OCI-LY7 (cell line): Measurements from ENCODE around the gene MRGPRX3. TPM values are rescaled to one million over a fixed set of nuclear protein-coding genes. Genes with fewer than 3 reads are reported as not detected.
A peak's percentile ranks its signal among the peaks of the same experiment; 100 is the strongest.

Experiments
- Bru-seq: library from RNA; stranded (reverse); fragments of 400-500 nt; gene quantifications from one replicate; lab custom pipeline; 2021; lab: Mats Ljungman, UMichigan
- BruChase-seq, 2 experiments: library from RNA; stranded (reverse); fragments of 400-500 nt; gene quantifications; one replicate each; lab custom pipeline; 2021; lab: Mats Ljungman, UMichigan
- BruUV-seq: library from RNA; stranded (reverse); fragments of 400-500 nt; replicated peaks from 2 replicates; lab custom pipeline; 2021; lab: Mats Ljungman, UMichigan
- CTCF ChIA-PET: fragments of 300-600 bp; sonication (Branson Sonifier 250); formaldehyde crosslinking; loops from one replicate; lab custom pipeline; 2022; ENCODE audit warnings: antibody characterized with exemption; ENCODE audit not compliant: unreplicated experiment; lab: Charles Lee
- POLR2A ChIA-PET: fragments of 300-600 bp; sonication (Branson Sonifier 250); formaldehyde crosslinking; loops from one replicate; lab custom pipeline; 2022; ENCODE audit warnings: antibody characterized with exemption; lab: Charles Lee
- DNase-seq: peaks from one replicate; pipeline ENCODE4 v3.0.0-alpha.2; 2015; ENCODE audit warnings: low spot score
- H2AFZ ChIP-seq: fragments of 200-600 bp; sonication (generic), shearing (Covaris generic); 2 replicates; pipeline ENCODE4 v1.6.1; 2014; ENCODE audit warnings: mild to moderate bottlenecking, antibody characterized with exemption, low read length, moderate library complexity
- H3K27ac ChIP-seq: fragments of 200-600 bp; sonication (generic); 2 replicates; pipeline ENCODE4 v1.5.1; 2014; ENCODE audit warnings: mixed run types, low read depth, mild to moderate bottlenecking, moderate library complexity, low read length, inconsistent platforms; ENCODE audit not compliant: poor library complexity, severe bottlenecking
- H3K36me3 ChIP-seq: fragments of 200-600 bp; sonication (generic); 2 replicates; pipeline ENCODE4 v1.6.1; 2014; ENCODE audit warnings: mild to moderate bottlenecking, antibody characterized with exemption, low read length, moderate library complexity, mixed read lengths; ENCODE audit not compliant: insufficient read depth
- H3K4me1 ChIP-seq: fragments of 200-600 bp; sonication (generic); 2 replicates; pipeline ENCODE4 v1.5.1; 2014; ENCODE audit warnings: mild to moderate bottlenecking, low read length; ENCODE audit not compliant: insufficient read depth, poor library complexity, severe bottlenecking
- H3K4me2 ChIP-seq: fragments of 200-600 bp; sonication (generic); 2 replicates; pipeline ENCODE4 v1.6.1; 2014; ENCODE audit warnings: mild to moderate bottlenecking, low read length
- H3K4me3 ChIP-seq: fragments of 200-600 bp; sonication (generic); 2 replicates; pipeline ENCODE4 v1.5.1; 2014; ENCODE audit warnings: mild to moderate bottlenecking, low read depth, low read length; ENCODE audit not compliant: poor library complexity, severe bottlenecking
- H3K79me2 ChIP-seq: fragments of 200-600 bp; sonication (generic); 2 replicates; pipeline ENCODE4 v1.6.1; 2016; ENCODE audit warnings: low read depth, mild to moderate bottlenecking, low read length, moderate library complexity, mixed read lengths; ENCODE audit not compliant: insufficient read depth
- H3K9me2 ChIP-seq: fragments of 200-600 bp; sonication (generic); 2 replicates; pipeline ENCODE4 v1.6.1; 2016; ENCODE audit warnings: mild to moderate bottlenecking, low read length, mixed read lengths; ENCODE audit not compliant: insufficient read depth
- H3K9me3 ChIP-seq: fragments of 200-600 bp; sonication (generic); 2 replicates; pipeline ENCODE4 v1.6.1; 2014; ENCODE audit warnings: mild to moderate bottlenecking, mixed run types, low read length, mixed read lengths
- H4K20me1 ChIP-seq: fragments of 200-600 bp; sonication (generic); 2 replicates; pipeline ENCODE4 v1.6.1; 2014; ENCODE audit warnings: mild to moderate bottlenecking, antibody characterized with exemption, low read length, moderate library complexity, mixed read lengths; ENCODE audit not compliant: insufficient read depth
- CTCF ChIP-seq: fragments of 200-600 bp; sonication (generic); conservative IDR thresholded peaks from 2 replicates; pipeline ENCODE4 v1.5.1; 2014; ENCODE audit warnings: mild to moderate bottlenecking, antibody characterized with exemption, low read length, moderate library complexity, mixed read lengths
- EZH2phosphoT487 ChIP-seq: fragments of 200-600 bp; sonication (generic); IDR thresholded peaks from 2 replicates; pipeline ENCODE4 v1.6.1; 2018; ENCODE audit warnings: low read depth, borderline replicate concordance, mild to moderate bottlenecking, mixed run types, antibody characterized with exemption, low read length, moderate library complexity, mixed read lengths
- intact Hi-C: fragments of 100-400 bp; cut with micrococcal nuclease; formaldehyde crosslinking; loops from one replicate; pipeline ENCODE4 v1.10.0; 2022; ENCODE audit not compliant: unreplicated experiment
- long read RNA-seq: library from polyadenylated mRNA; stranded (forward); transcript quantifications from one replicate; pipeline ENCODE4 v2.0.0, GENCODE V29; 2022
- total RNA-seq, 2 experiments: library from RNA; depleted of rRNA in 1 of 2; stranded (reverse); fragments of >200 nt in 1 of 2; shearing (Covaris generic) in 1 of 2; gene quantifications; 2 replicates each; pipeline ENCODE4 v1.2.3, GENCODE V29; 2014 to 2022

Gene MRGPRX3
- total RNA-seq (2014; rRNA removed; shearing (Covaris generic)) (not detected in 2 replicates), total RNA-seq (2022) (not detected in 2 replicates), Bru-seq, nascent RNA (percentile 7 among the genes with signal in this experiment), BruChase-seq, experiment 1, labeled RNA remaining after a 6-hour chase (not detected), BruChase-seq, experiment 2, labeled RNA remaining after a 2-hour chase (not detected)
- long read RNA-seq, partial matches to known transcripts: 0 of 3 reads
- long read RNA-seq, other reads (novel, unspliced or antisense): 3 of 3 reads

DNA sequence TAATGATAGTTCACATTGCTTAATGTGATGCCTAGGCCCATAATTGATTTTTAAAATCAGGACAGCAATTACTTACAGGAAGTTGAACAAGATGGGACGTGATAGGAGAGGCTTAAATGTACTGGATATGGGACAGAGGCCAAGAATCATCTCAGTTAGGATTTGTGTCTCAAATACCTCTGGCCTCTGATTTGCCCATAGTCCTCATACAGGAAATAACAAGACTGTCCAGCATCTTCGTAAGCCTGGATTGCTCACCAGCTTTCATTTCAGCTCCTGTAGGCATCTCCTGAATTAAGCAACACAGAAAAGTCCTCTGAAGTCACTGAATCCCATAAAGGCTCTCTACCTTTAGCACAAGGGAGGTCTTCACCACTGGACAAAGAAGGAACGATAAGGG is at the start of gene MRGPRX3:
TSS of gene MRGPRX3 (plus strand) at position 231 of the 400 bp plus-strand sequence. CDS start 4,632 bp downstream, outside the sequence.
- POLR2A ChIA-PET: interaction anchor here (1.1 kb wide), 1 partner anchor 15 kb away, joined by 3 read pairs; no protein-coding TSS in a partner anchor
- no TSS peak for BruUV-seq

DNA sequence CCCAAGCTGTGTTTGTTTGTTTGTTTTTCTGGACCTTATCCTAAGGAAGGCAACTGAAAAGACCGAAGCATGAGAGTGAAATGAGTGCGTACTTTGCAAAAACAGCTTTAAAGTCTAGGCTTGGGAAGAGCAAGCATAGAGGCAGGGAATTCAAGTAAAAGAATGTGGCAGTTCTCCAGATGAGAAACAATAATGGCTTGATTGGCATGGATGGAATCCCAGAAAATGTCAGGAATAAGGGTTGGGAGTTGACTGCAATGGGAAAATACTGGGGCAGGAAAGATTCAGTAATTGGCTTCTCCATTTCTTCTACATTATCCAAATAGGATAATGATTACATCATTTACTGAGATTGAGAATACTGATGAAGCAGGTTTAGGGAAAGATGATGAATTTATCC is 44.0 kb upstream of the MRGPRX3 start:
- no peak for DNase-seq
- ChIA-PET POLR2A (interaction anchor here (0.5 to 1.7 kb wide), 2 partner anchors 11 to 790 kb away, joined by 3 to 7 read pairs; no protein-coding TSS in a partner anchor), CTCF (no interaction called here)
- Histone ChIP-seq H2AFZ (no peak overlapping the region), H3K36me3 (peaks cover 98% of the 10 kb centered on the region), H4K20me1 (no peaks in the 10 kb centered on the region), H3K4me1 (no peaks in the 10 kb centered on the region), H3K4me2 (no peak overlapping the region), H3K79me2 (no peaks in the 10 kb centered on the region), H3K27ac (no peak overlapping the region), H3K9me3 (no peaks in the 10 kb centered on the region), H3K4me3 (no peak overlapping the region), H3K9me2 (no peaks in the 10 kb centered on the region)
- no TSS peak for BruUV-seq
- intact Hi-C loops: no loop called here
- TF ChIP-seq CTCF: no peak
- TF ChIP-seq EZH2phosphoT487: no peak

More for the DNA sequence above, at the start of gene MRGPRX3:
- no peak for DNase-seq
- H3K79me2 ChIP-seq: no peaks in the 10 kb centered on the region
- no peaks in the 10 kb centered on the region for H4K20me1 ChIP-seq
- TF ChIP-seq CTCF: no peak
- TF ChIP-seq EZH2phosphoT487: no peak
- H3K4me3 ChIP-seq: no peak within 1 kb of the TSS
- intact Hi-C loops: no loop called here
- no peak within 1 kb of the TSS for H3K27ac ChIP-seq
- no peak within 1 kb of the TSS for H2AFZ ChIP-seq
- H3K4me1 ChIP-seq: no peaks in the 10 kb centered on the region
- H3K36me3 ChIP-seq: no peaks in the 10 kb centered on the region
- CTCF ChIA-PET: no interaction called here
- no peaks in the 10 kb centered on the region for H3K9me3 ChIP-seq
- no peaks in the 10 kb centered on the region for H3K9me2 ChIP-seq
- no peak within 1 kb of the TSS for H3K4me2 ChIP-seq

DNA sequence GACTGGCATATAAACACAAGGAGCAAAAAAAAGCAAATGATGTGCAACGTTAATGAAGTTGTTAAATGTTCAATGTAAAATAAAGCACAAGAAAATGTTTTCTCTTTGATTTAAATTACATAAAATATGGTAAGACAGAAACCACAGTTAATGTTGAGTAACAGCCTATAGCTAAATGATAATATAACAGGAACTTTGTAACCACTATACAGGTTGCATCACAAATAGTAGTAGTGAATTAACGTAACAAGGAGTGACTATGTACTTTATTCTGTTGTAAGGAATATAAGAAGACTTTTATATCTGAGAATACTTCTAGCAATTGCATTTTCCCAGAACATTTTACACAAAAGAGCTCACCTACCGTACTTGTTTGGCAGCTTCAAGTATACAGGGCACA is 43.4 kb upstream of the MRGPRX3 start:
- ChIA-PET CTCF (no interaction called here), POLR2A (interaction anchor here (0.8 to 1.9 kb wide), 6 partner anchors 8 to 95 kb away, joined by 3 to 9 read pairs (median 4); no protein-coding TSS in a partner anchor)
- no peaks in the 10 kb centered on the region for H3K4me1 ChIP-seq
- H3K9me3 ChIP-seq: no peaks in the 10 kb centered on the region
- intact Hi-C loops: no loop called here
- no peak overlapping the region for H3K4me2 ChIP-seq
- no peaks in the 10 kb centered on the region for H3K79me2 ChIP-seq
- no peaks in the 10 kb centered on the region for H3K9me2 ChIP-seq
- no peak for TF ChIP-seq CTCF
- TF ChIP-seq EZH2phosphoT487: no peak
- peaks cover 98% of the 10 kb centered on the region for H3K36me3 ChIP-seq
- H3K27ac ChIP-seq: no peak overlapping the region
- no TSS peak for BruUV-seq
- H4K20me1 ChIP-seq: no peaks in the 10 kb centered on the region
- no peak overlapping the region for H2AFZ ChIP-seq
- H3K4me3 ChIP-seq: no peak overlapping the region
- DNase-seq: no peak
